ENCODE measurements around the gene TOP1.

Gene TOP1

GRCh38 chr20:41134362-41135186, 106.0 kb downstream of the TOP1 start:
- Mint-ChIP-seq H3K4me3 (no peak overlapping the region), H3K9me3 (no peaks in the 10 kb centered on the region), H3K27me3 (no peaks in the 10 kb centered on the region), H3K36me3 (no peaks in the 10 kb centered on the region), H3K4me1 (peaks cover 42% of the 10 kb centered on the region), H3K27ac (no peak overlapping the region)

GRCh38 chr20:41135187-41135887, 106.7 kb downstream of the TOP1 start:
- Mint-ChIP-seq H3K4me3 (peak overlapping the region; percentile 89), H3K4me1 (peaks cover 50% of the 10 kb centered on the region), H3K9me3 (no peaks in the 10 kb centered on the region), H3K27me3 (no peaks in the 10 kb centered on the region), H3K36me3 (no peaks in the 10 kb centered on the region), H3K27ac (peak overlapping the region; percentile 96)

- H3K27me3 Mint-ChIP-seq = no peaks in the 10 kb centered on the region
- H3K4me1 Mint-ChIP-seq = peaks cover 57% of the 10 kb centered on the region
- H3K9me3 Mint-ChIP-seq = no peaks in the 10 kb centered on the region
- peak overlapping the region; percentile 96 for H3K27ac Mint-ChIP-seq
- H3K4me3 Mint-ChIP-seq = peak overlapping the region; percentile 89
- H3K36me3 Mint-ChIP-seq = no peaks in the 10 kb centered on the region
Measured at GRCh38 chr20:41135888-41136679, 107.5 kb downstream of the TOP1 start.

GRCh38 chr20:41136680-41137613, 108.3 kb downstream of the TOP1 start, which contains the start of gene PLCG1:
Gene PLCG1, plus strand, starts transcription at chr20:41137543. Its CDS starts 99 bp downstream, at chr20:41137642.
- Mint-ChIP-seq H3K9me3 (no peaks in the 10 kb centered on the region), H3K4me1 (peaks cover 66% of the 10 kb centered on the region), H3K27me3 (no peaks in the 10 kb centered on the region)

GRCh38 chr20:41137614-41138474, 109.2 kb downstream of the TOP1 start:
- no peaks in the 10 kb centered on the region for H3K27me3 Mint-ChIP-seq
- H3K27ac Mint-ChIP-seq = peak overlapping the region; percentile 100
- no peaks in the 10 kb centered on the region for H3K36me3 Mint-ChIP-seq
- H3K9me3 Mint-ChIP-seq = no peaks in the 10 kb centered on the region
- H3K4me1 Mint-ChIP-seq = peaks cover 75% of the 10 kb centered on the region
- peak overlapping the region; percentile 90 for H3K4me3 Mint-ChIP-seq

More at GRCh38 chr20:41136680-41137613, 108.3 kb downstream of the TOP1 start, which contains the start of gene PLCG1:
- H3K36me3 Mint-ChIP-seq = no peaks in the 10 kb centered on the region
- peak within 1 kb of the TSS; percentile 90 for H3K4me3 Mint-ChIP-seq
- H3K27ac Mint-ChIP-seq = peak within 1 kb of the TSS; percentile 100

- H3K4me3 Mint-ChIP-seq = peak overlapping the region; percentile 90
- no peaks in the 10 kb centered on the region for H3K36me3 Mint-ChIP-seq
- peak overlapping the region; percentile 100 for H3K27ac Mint-ChIP-seq
- no peaks in the 10 kb centered on the region for H3K9me3 Mint-ChIP-seq
- H3K27me3 Mint-ChIP-seq = no peaks in the 10 kb centered on the region
- peaks cover 79% of the 10 kb centered on the region for H3K4me1 Mint-ChIP-seq
Measured at GRCh38 chr20:41138475-41139226, 110.0 kb downstream of the TOP1 start.

- peak overlapping the region; percentile 100 for H3K27ac Mint-ChIP-seq
- no peaks in the 10 kb centered on the region for H3K27me3 Mint-ChIP-seq
- H3K36me3 Mint-ChIP-seq = no peaks in the 10 kb centered on the region
- H3K4me3 Mint-ChIP-seq = peak overlapping the region; percentile 90
- H3K9me3 Mint-ChIP-seq = no peaks in the 10 kb centered on the region
- peaks cover 80% of the 10 kb centered on the region for H3K4me1 Mint-ChIP-seq
Measured at GRCh38 chr20:41139227-41140093, 110.8 kb downstream of the TOP1 start.

GRCh38 chr20:41140226-41141133, 111.9 kb downstream of the TOP1 start:
- Mint-ChIP-seq H3K27ac (peak overlapping the region; percentile 100), H3K4me3 (peak overlapping the region; percentile 90), H3K27me3 (no peaks in the 10 kb centered on the region), H3K36me3 (no peaks in the 10 kb centered on the region), H3K4me1 (peaks cover 80% of the 10 kb centered on the region), H3K9me3 (no peaks in the 10 kb centered on the region)

- Mint-ChIP-seq H3K36me3 (no peaks in the 10 kb centered on the region), H3K4me3 (peak overlapping the region; percentile 90), H3K4me1 (peaks cover 80% of the 10 kb centered on the region)
Measured at GRCh38 chr20:41141153-41141815, 112.7 kb downstream of the TOP1 start.

GRCh38 chr20:41142245-41142644, 113.6 kb downstream of the TOP1 start:
- peak overlapping the region; percentile 90 for H3K4me3 Mint-ChIP-seq
- H3K4me1 Mint-ChIP-seq = peaks cover 88% of the 10 kb centered on the region
- H3K9me3 Mint-ChIP-seq = no peaks in the 10 kb centered on the region
- H3K36me3 Mint-ChIP-seq = peaks cover 2% of the 10 kb centered on the region
- H3K27me3 Mint-ChIP-seq = no peaks in the 10 kb centered on the region
- peak overlapping the region; percentile 100 for H3K27ac Mint-ChIP-seq

More at GRCh38 chr20:41141153-41141815, 112.7 kb downstream of the TOP1 start:
- no peaks in the 10 kb centered on the region for H3K9me3 Mint-ChIP-seq
- no peaks in the 10 kb centered on the region for H3K27me3 Mint-ChIP-seq
- H3K27ac Mint-ChIP-seq = peak overlapping the region; percentile 100

- Mint-ChIP-seq H3K36me3 (peaks cover 2% of the 10 kb centered on the region), H3K4me3 (peak overlapping the region; percentile 90), H3K27ac (peak overlapping the region; percentile 100), H3K9me3 (no peaks in the 10 kb centered on the region), H3K4me1 (peaks cover 95% of the 10 kb centered on the region), H3K27me3 (no peaks in the 10 kb centered on the region)
Measured at GRCh38 chr20:41142919-41143318, 114.3 kb downstream of the TOP1 start.

Measured in activated naive CD4-positive, alpha-beta T cell treated with anti-CD3 and anti-CD28 coated beads, Interleukin-2, amount 50 U/mL, for 24 hours (primary cell).